GM20000 (cell line): ENCODE results near the gene BLTP2.

ENCODE experiments used
- DNase-seq: peaks from one replicate; pipeline ENCODE4 v3.0.0; 2012; ENCODE audit warnings: low spot score
- TF ChIP-seq, protein P1 (sequence below): IDR thresholded peaks from 2 replicates; pipeline ENCODE4 v1.5.1; 2012; ENCODE audit warnings: mild to moderate bottlenecking, control low read depth; ENCODE audit errors: extremely low read depth, missing control alignments

BLTP2 gene

DNA sequence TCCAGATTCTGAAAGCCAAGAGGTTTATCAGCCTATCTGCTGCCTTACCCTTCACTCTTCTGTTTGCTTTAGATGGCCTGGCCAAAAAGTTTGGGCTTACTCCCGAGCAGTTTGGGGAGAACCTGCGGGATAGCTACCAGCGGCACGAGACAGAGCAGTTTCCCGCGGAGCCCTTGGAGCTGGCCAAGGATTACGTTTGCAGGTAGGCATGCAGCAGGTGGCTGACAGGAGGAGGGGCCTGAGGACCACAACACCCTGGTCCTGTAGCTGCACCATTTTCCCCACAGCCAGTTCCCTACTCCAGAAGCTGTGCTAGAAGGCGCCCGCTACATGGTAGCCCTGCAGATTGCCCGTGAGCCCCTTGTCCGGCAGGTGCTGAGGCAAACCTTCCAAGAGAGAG, 37.7 kb upstream of the BLTP2 start:
- no peak for DNase-seq
- TF ChIP-seq, protein P1, sequence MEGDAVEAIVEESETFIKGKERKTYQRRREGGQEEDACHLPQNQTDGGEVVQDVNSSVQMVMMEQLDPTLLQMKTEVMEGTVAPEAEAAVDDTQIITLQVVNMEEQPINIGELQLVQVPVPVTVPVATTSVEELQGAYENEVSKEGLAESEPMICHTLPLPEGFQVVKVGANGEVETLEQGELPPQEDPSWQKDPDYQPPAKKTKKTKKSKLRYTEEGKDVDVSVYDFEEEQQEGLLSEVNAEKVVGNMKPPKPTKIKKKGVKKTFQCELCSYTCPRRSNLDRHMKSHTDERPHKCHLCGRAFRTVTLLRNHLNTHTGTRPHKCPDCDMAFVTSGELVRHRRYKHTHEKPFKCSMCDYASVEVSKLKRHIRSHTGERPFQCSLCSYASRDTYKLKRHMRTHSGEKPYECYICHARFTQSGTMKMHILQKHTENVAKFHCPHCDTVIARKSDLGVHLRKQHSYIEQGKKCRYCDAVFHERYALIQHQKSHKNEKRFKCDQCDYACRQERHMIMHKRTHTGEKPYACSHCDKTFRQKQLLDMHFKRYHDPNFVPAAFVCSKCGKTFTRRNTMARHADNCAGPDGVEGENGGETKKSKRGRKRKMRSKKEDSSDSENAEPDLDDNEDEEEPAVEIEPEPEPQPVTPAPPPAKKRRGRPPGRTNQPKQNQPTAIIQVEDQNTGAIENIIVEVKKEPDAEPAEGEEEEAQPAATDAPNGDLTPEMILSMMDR: no peak

DNA sequence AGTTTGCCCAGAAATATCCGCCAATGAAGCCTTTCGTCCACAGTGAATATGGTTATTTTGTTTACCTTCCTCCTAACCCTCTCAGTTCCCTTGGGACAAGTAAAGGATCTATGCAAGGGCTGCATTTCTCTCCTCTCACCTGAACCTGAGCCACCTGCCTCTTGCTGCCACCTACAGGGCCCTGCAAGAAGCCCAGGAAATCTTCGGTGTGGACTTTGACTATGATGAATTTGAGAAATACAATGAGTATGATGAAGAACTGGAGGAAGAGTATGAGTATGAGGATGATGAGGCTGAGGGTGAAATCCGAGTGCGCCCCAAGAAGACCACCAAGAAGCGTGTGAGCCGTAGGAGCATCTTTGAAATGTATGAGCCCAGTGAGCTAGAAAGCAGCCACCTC, 31.0 kb upstream of the BLTP2 start:
- DNase-seq: no peak
- TF ChIP-seq, protein P1: peak; percentile 9

DNA sequence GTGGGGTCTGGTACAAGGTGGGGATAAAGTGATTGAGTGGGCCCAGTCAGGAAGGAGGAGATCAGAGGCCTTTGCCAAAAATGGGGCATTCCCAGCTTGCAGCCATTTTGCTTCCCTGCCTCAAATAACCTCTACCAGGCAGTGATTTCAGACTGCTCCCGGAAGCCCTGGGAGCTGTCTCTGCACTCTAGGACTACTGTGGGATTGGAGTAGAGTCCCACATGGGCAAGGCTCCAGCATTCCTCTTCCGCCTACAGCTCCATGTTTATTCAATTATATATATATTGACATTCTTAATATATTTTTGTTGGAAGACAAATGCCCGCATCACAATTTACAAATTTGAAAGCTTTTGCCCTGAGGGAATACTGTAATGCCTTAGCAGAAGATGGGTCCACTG, 30.5 kb upstream of the BLTP2 start:
- DNase-seq: no peak
- TF ChIP-seq, protein P1: no peak

DNA sequence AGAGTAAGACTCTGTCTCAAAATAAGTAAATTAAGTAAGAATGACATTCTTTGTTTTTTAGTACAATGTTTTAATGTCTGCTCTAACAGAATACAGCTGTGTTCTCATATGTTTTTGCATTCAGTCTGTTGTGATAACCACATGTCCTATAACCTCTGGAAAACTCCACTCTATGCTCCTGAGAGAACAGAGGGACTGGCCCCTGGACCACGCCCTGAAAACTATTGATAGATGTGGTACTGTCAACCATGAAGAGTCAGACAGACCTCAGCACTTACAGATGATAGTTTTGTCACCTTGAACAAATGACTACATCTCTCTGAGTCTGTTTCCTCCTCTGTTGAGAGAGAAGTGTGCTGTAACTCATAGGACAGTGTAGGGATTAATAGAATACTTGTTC, 25.0 kb upstream of the BLTP2 start:
- TF ChIP-seq, protein P1: no peak
- DNase-seq: no peak

DNA sequence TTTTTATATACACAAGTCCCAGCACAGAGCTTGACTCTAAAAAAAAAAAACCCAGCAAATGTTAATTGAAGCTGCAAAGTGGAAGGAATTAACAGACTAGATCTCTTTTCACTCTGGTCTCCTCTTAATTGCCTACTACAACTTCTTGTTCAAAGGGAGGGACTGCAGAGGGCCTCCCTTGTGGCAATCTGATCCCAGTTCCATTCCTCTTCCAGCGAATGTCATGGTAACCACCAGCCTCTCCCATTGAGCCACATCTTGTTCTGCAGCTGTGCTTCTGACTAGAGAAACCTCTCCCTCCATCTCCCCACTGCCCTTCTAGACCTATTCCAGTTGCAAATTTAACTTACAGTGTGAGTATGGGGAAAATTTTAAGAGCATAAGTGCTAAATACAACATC, 22.9 kb upstream of the BLTP2 start:
- no peak for DNase-seq
- TF ChIP-seq, protein P1: no peak

DNA sequence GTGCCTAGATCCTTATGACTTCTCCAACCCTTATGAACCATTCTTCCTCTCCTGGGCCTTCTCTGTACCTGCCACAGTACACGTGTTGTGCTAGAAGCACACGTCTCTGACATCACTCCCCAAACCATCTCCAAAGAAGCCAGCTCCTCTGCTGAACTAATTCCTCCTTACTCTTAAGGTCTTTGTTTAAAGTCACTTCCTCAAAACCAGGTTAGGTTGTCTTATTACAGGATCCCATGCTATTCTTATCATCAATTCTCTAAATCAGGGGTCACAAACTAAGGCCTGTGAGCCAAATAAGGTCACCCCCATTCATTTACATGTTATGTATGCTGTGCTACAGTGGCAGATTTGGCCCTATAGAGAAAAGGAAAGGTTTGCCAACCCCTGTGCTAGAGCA, 21.0 kb upstream of the BLTP2 start:
- TF ChIP-seq, protein P1: no peak
- DNase-seq: no peak

DNA sequence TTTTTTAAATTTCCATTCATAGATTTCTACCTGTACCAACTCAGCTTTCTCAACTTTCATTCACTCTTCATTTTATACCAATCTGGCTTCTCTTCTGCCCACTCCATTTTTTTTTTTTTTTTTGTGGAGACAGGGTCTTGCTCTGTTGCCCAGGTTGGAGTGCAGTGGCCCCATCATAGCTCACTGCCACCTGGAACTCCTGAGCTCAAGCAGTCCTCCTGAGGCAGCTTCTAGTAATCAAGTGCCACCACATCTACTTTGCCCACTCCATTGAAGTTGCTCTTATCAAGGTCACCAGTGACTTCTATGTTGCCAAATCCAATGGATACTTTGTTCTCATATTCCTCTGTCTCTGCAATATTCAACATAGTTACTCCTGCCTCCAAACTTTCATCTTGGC, 18.8 kb upstream of the BLTP2 start:
- no peak for DNase-seq
- TF ChIP-seq, protein P1: no peak
